Smooth muscle cell (in vitro differentiated cells): Measurements from ENCODE around the gene SFTPB. TPM values are rescaled to one million over a fixed set of nuclear protein-coding genes. Genes with fewer than 3 reads are reported as not detected.
A peak's percentile ranks its signal among the peaks of the same experiment; 100 is the strongest.

ENCODE experiments used
- DNase-seq: peaks from one replicate; lab custom pipeline; 2025; ENCODE audit not compliant: unreplicated experiment; lab: John Stamatoyannopoulos, UW
- H2AFZ ChIP-seq: fragments of 200-600 bp; sonication (generic); 2 replicates; pipeline ENCODE4 v1.6.0; 2016; ENCODE audit warnings: antibody characterized with exemption, low read depth, mild to moderate bottlenecking
- H3F3A ChIP-seq: fragments of 200-600 bp; sonication (generic); 2 replicates; pipeline ENCODE4 v1.6.0; 2017; ENCODE audit warnings: antibody characterized with exemption, low read depth
- H3K27ac ChIP-seq: fragments of 200-600 bp; sonication (generic); 2 replicates; pipeline ENCODE4 v1.5.1; 2016; ENCODE audit warnings: low read depth, mild to moderate bottlenecking
- H3K27me3 ChIP-seq: fragments of 200-600 bp; sonication (generic); 2 replicates; pipeline ENCODE4 v1.6.1; 2016; ENCODE audit warnings: low read depth, mild to moderate bottlenecking
- H3K36me3 ChIP-seq: fragments of 200-600 bp; sonication (generic); 2 replicates; pipeline ENCODE4 v1.5.1; 2016; ENCODE audit warnings: low read depth
- H3K4me1 ChIP-seq: fragments of 200-600 bp; sonication (generic); 2 replicates; pipeline ENCODE4 v1.5.1; 2016; ENCODE audit warnings: low read depth
- H3K4me2 ChIP-seq: fragments of 200-600 bp; sonication (generic); 2 replicates; pipeline ENCODE4 v1.6.0; 2016; ENCODE audit warnings: mild to moderate bottlenecking
- H3K4me3 ChIP-seq: fragments of 200-600 bp; sonication (generic); 2 replicates; pipeline ENCODE4 v1.5.1; 2016; ENCODE audit warnings: mild to moderate bottlenecking
- H3K79me2 ChIP-seq: fragments of 200-600 bp; sonication (generic); 2 replicates; pipeline ENCODE4 v1.6.0; 2016; ENCODE audit warnings: low read depth, mild to moderate bottlenecking
- H3K9ac ChIP-seq: fragments of 200-600 bp; sonication (generic); 2 replicates; pipeline ENCODE4 v1.6.0; 2016; ENCODE audit warnings: low read depth
- H3K9me3 ChIP-seq: fragments of 200-600 bp; sonication (generic); replicated peaks from 2 replicates; pipeline ENCODE4 v1.5.1; 2016; ENCODE audit warnings: low read depth
- H4K20me1 ChIP-seq: fragments of 200-600 bp; sonication (generic); 2 replicates; pipeline ENCODE4 v1.6.0; 2016; ENCODE audit warnings: low read depth
- CTCF ChIP-seq: fragments of 200-600 bp; sonication (generic); IDR thresholded peaks from 2 replicates; pipeline ENCODE4 v1.5.1; 2017; ENCODE audit warnings: borderline replicate concordance, mild to moderate bottlenecking, antibody characterized with exemption; ENCODE audit not compliant: insufficient read depth, poor library complexity, severe bottlenecking
- WGBS: methylation state at CpG from one replicate; pipeline ENCODE4 v1.1.7; 2016; ENCODE audit warnings: low lambda C conversion rate; 5-methylcytosine and 5-hydroxymethylcytosine counted together
- polyA plus RNA-seq: library from polyadenylated mRNA; unstranded; fragments of >200 nt; fragmentation: Nextera tagmentation; extraction: Ambion mirVana; gene quantifications from 2 replicates; pipeline ENCODE4 v1.2.1, GENCODE V29; 2016
- total RNA-seq: library from RNA; depleted of rRNA; stranded (reverse); fragments of >200 nt; gene quantifications from 2 replicates; pipeline ENCODE4 v1.2.3, GENCODE V29; 2014

Gene SFTPB
- total and polyA plus RNA-seq, 2 experiments from 2014 or later: not detected

GRCh38 chr2:85611217-85611704 lies 56.7 kb downstream of the SFTPB start:
- peak overlapping the region; percentile 74 for H3K4me3 ChIP-seq
- 5% methylated on average over 23 of the region's 24 CpGs for WGBS
- no peaks in the 10 kb centered on the region for H3K27me3 ChIP-seq
- peak overlapping the region; percentile 92 for H3K4me2 ChIP-seq
- DNase-seq: no peak
- H3K79me2 ChIP-seq: peaks cover 26% of the 10 kb centered on the region
- H3K9ac ChIP-seq: peak overlapping the region; percentile 70
- TF ChIP-seq CTCF: no peak
- no peaks in the 10 kb centered on the region for H3K4me1 ChIP-seq
- no peaks in the 10 kb centered on the region for H3K36me3 ChIP-seq
- peaks cover 30% of the 10 kb centered on the region for H3F3A ChIP-seq
- no peaks in the 10 kb centered on the region for H3K9me3 ChIP-seq
- peak overlapping the region; percentile 82 for H2AFZ ChIP-seq
- H3K27ac ChIP-seq: peak overlapping the region; percentile 77
- peaks cover 6% of the 10 kb centered on the region for H4K20me1 ChIP-seq

Other genes starting within 250 kb of the SFTPB start
- gene SH2D6, start 249.5 kb downstream of the SFTPB start, total RNA-seq: not detected in 2 replicates
- gene SH2D6, start 249.5 kb downstream of the SFTPB start, polyA plus RNA-seq: not detected in 2 replicates
- gene MAT2A, start 129.0 kb downstream of the SFTPB start, total RNA-seq: 93.8 and 108 TPM in 2 replicates
- gene MAT2A, start 129.0 kb downstream of the SFTPB start, polyA plus RNA-seq: 108 and 126 TPM in 2 replicates
- 44.0 and 83.2 TPM in 2 replicates for gene GGCX, start 106.7 kb downstream of the SFTPB start, total RNA-seq
- gene GGCX, start 106.7 kb downstream of the SFTPB start, polyA plus RNA-seq: 33.2 and 44.5 TPM in 2 replicates
- gene VAMP8, start 90.6 kb downstream of the SFTPB start, total RNA-seq: 9.4 and 15.1 TPM in 2 replicates
- gene VAMP8, start 90.6 kb downstream of the SFTPB start, polyA plus RNA-seq: 17.5 and 72.9 TPM in 2 replicates
- 5.0 and 6.6 TPM in 2 replicates for gene VAMP5, start 83.8 kb downstream of the SFTPB start, total RNA-seq
- 35.0 and 35.9 TPM in 2 replicates for gene VAMP5, start 83.8 kb downstream of the SFTPB start, polyA plus RNA-seq
- gene RNF181, start 72.5 kb downstream of the SFTPB start, total RNA-seq: 167 and 195 TPM in 2 replicates
- gene RNF181, start 72.5 kb downstream of the SFTPB start, polyA plus RNA-seq: 316 and 328 TPM in 2 replicates
- 7.7 and 9.1 TPM in 2 replicates for gene TMEM150A, start 65.5 kb downstream of the SFTPB start, total RNA-seq
- 20.0 and 24.1 TPM in 2 replicates for gene TMEM150A, start 65.5 kb downstream of the SFTPB start, polyA plus RNA-seq
- 7.9 and 9.1 TPM in 2 replicates for gene C2orf68, start 56.1 kb downstream of the SFTPB start, total RNA-seq
- 10.1 and 11.6 TPM in 2 replicates for gene C2orf68, start 56.1 kb downstream of the SFTPB start, polyA plus RNA-seq
- 58.5 and 74.3 TPM in 2 replicates for gene USP39, start 52.0 kb downstream of the SFTPB start, total RNA-seq
- gene USP39, start 52.0 kb downstream of the SFTPB start, polyA plus RNA-seq: 39.5 and 45.9 TPM in 2 replicates
- not detected in 2 replicates for gene GNLY, start 26.2 kb upstream of the SFTPB start, total RNA-seq
- not detected in 2 replicates for gene GNLY, start 26.2 kb upstream of the SFTPB start, polyA plus RNA-seq
- gene ATOH8, start 85.8 kb upstream of the SFTPB start, total RNA-seq: 5.2 and 6.5 TPM in 2 replicates
- gene ATOH8, start 85.8 kb upstream of the SFTPB start, polyA plus RNA-seq: 4.6 and 5.2 TPM in 2 replicates
- 21.3 and 26.4 TPM in 2 replicates for gene ST3GAL5, start 220.8 kb upstream of the SFTPB start, total RNA-seq
- 10.9 and 12.3 TPM in 2 replicates for gene ST3GAL5, start 220.8 kb upstream of the SFTPB start, polyA plus RNA-seq